Thoracic aorta (tissue), 2 donors: ENCODE measurements around the gene PCDHGA6. TPM values are rescaled to one million over a fixed set of nuclear protein-coding genes. Genes with fewer than 3 reads are reported as not detected.

ENCODE experiments used
- ATAC-seq: fragments of 150-250 bp; one replicate; pipeline ENCODE4 v1.8.0; 2017; ENCODE audit warnings: low read depth; ENCODE audit not compliant: insufficient number of reproducible peaks, low FRiP score
- DNase-seq: peaks from one replicate; pipeline ENCODE4 v3.0.0-alpha.2; 2020; ENCODE audit warnings: low spot score
- H3K27ac ChIP-seq, 2 donors: fragments of 200-600 bp; sonication (generic); 1 replicate in 1 of 2; 2 replicates in 1 of 2; pipeline ENCODE4 v1.5.1; 2016; ENCODE audit warnings: mild to moderate bottlenecking in 2 of 2, moderate library complexity in 2 of 2
- H3K27me3 ChIP-seq: fragments of 200-600 bp; sonication (generic); replicated peaks from 2 replicates; pipeline ENCODE4 v1.6.0; 2016; ENCODE audit warnings: mild to moderate bottlenecking; ENCODE audit not compliant: insufficient read depth
- H3K36me3 ChIP-seq: fragments of 200-600 bp; sonication (generic); one replicate; pipeline ENCODE4 v1.5.1; 2016
- H3K4me1 ChIP-seq, 2 donors: fragments of 200-600 bp; sonication (generic); 1 replicate in 1 of 2; 2 replicates in 1 of 2; pipeline versions ENCODE4 v1.5.1 to v1.6.0; 2016; ENCODE audit warnings: low read depth in 2 of 2, mild to moderate bottlenecking in 1 of 2; ENCODE audit not compliant: control insufficient read depth in 1 of 2
- H3K4me3 ChIP-seq: fragments of 200-600 bp; sonication (generic); 2 replicates; pipeline ENCODE4 v1.5.1; 2016; ENCODE audit warnings: mild to moderate bottlenecking
- H3K9me3 ChIP-seq: fragments of 200-600 bp; sonication (generic); 2 replicates; pipeline ENCODE4 v1.5.1; 2016
- total RNA-seq, 2 donors: library from RNA; depleted of rRNA; stranded (reverse); fragments of >200 nt; gene quantifications; one replicate each; pipeline versions ENCODE4 v1.1.0 to v1.2.3, GENCODE V29; 2016
- TF ChIP-seq, protein P1 (sequence below): fragments of 200-600 bp; sonication (generic); IDR thresholded peaks from one replicate; pipeline ENCODE4 v1.5.1; 2019; ENCODE audit warnings: antibody characterized with exemption

The PCDHGA6 gene
- total RNA-seq, 2 donors from 2014 or later, result 12.0 to 13.1 TPM

- H3K27me3 ChIP-seq, result no peaks in the 10 kb centered on the region
- no peaks in the 10 kb centered on the region for H3K4me1 ChIP-seq
- H3K36me3 ChIP-seq, result no peaks in the 10 kb centered on the region
- TF ChIP-seq, protein P1, sequence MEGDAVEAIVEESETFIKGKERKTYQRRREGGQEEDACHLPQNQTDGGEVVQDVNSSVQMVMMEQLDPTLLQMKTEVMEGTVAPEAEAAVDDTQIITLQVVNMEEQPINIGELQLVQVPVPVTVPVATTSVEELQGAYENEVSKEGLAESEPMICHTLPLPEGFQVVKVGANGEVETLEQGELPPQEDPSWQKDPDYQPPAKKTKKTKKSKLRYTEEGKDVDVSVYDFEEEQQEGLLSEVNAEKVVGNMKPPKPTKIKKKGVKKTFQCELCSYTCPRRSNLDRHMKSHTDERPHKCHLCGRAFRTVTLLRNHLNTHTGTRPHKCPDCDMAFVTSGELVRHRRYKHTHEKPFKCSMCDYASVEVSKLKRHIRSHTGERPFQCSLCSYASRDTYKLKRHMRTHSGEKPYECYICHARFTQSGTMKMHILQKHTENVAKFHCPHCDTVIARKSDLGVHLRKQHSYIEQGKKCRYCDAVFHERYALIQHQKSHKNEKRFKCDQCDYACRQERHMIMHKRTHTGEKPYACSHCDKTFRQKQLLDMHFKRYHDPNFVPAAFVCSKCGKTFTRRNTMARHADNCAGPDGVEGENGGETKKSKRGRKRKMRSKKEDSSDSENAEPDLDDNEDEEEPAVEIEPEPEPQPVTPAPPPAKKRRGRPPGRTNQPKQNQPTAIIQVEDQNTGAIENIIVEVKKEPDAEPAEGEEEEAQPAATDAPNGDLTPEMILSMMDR, result no peak
- DNase-seq (no peak), ATAC-seq (no peak)
- peak overlapping the region; percentile 59 for H3K4me3 ChIP-seq
- H3K27ac ChIP-seq, result no peak overlapping the region
- peaks cover 85% of the 10 kb centered on the region for H3K9me3 ChIP-seq
These were observed 18.1 kb upstream of the PCDHGA6 start for GRCh38 chr5:141355641-141356040.

DNA sequence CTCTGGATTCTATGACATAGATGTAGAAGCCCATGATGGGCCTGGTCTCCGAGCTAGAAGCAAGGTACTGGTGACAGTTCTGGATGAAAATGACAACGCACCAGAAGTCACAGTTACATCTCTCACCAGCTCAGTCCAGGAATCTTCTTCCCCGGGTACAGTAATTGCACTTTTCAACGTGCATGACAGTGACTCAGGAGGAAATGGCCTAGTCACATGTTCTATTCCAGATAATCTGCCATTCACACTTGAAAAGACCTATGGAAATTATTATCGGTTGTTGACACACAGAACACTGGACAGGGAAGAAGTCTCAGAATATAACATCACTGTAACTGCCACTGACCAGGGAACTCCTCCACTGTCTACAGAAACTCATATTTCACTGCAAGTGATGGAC is 17.6 kb upstream of the PCDHGA6 start:
- peaks cover 85% of the 10 kb centered on the region for H3K9me3 ChIP-seq
- no peaks in the 10 kb centered on the region for H3K4me1 ChIP-seq
- no peak overlapping the region for H3K27ac ChIP-seq
- no peaks in the 10 kb centered on the region for H3K36me3 ChIP-seq
- no peak overlapping the region for H3K4me3 ChIP-seq
- ATAC-seq, result no peak
- TF ChIP-seq, protein P1, result no peak
- H3K27me3 ChIP-seq, result no peaks in the 10 kb centered on the region
- no peak for DNase-seq

GRCh38 chr5:141356950-141357349 is 16.7 kb upstream of the PCDHGA6 start:
- Histone ChIP-seq H3K27me3 (no peaks in the 10 kb centered on the region), H3K4me1 (no peaks in the 10 kb centered on the region), H3K27ac (no peak overlapping the region), H3K36me3 (no peaks in the 10 kb centered on the region), H3K9me3 (peaks cover 84% of the 10 kb centered on the region), H3K4me3 (no peak overlapping the region)
- DNase-seq (no peak), ATAC-seq (no peak)
- TF ChIP-seq, protein P1, result no peak

DNA sequence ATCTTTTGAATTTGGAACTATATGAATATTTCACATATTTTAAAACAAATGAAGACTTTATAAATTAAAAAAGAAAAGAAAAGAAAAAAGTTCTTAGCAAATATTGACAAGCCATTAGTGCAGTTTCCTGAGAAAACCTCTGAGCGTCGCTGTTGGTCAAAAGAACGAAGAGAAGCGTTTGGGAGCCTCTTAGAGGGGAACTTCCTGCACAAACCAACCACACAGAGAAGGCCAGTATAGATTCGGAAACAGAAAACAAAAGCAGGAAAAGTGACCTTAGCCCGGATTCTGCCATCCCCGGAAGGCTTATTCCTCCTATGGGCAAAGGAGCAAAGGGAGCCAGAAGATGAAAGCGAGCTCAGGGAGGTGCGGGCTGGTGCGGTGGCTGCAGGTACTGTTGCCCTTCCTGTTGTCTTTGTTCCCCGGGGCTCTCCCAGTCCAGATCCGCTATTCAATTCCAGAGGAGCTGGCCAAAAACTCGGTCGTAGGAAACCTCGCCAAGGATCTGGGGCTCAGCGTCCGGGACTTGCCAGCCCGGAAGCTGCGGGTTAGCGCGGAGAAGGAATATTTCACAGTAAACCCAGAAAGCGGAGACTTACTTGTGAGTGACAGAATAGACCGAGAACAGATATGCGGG is 13.8 kb upstream of the PCDHGA6 start, which contains the start of gene PCDHGB2:
TSS of gene PCDHGB2 (plus strand) at position 205 of the 637 bp plus-strand sequence. CDS start at position 347, 142 bp downstream.
- TF ChIP-seq, protein P1, result no peak
- Histone ChIP-seq H3K36me3 (no peaks in the 10 kb centered on the region), H3K4me3 (peak within 1 kb of the TSS; percentile 60), H3K27me3 (no peaks in the 10 kb centered on the region), H3K4me1 (no peaks in the 10 kb centered on the region), H3K9me3 (peaks cover 89% of the 10 kb centered on the region), H3K27ac (no peak within 1 kb of the TSS)
- no peak for DNase-seq
- ATAC-seq, result no peak

GRCh38 chr5:141360685-141361084 is 13.0 kb upstream of the PCDHGA6 start:
- no peaks in the 10 kb centered on the region for H3K4me1 ChIP-seq
- peak overlapping the region; percentile 60 for H3K4me3 ChIP-seq
- DNase-seq (no peak), ATAC-seq (no peak)
- TF ChIP-seq, protein P1, result no peak
- no peak overlapping the region for H3K27ac ChIP-seq
- no peaks in the 10 kb centered on the region for H3K27me3 ChIP-seq
- peaks cover 89% of the 10 kb centered on the region for H3K9me3 ChIP-seq
- no peaks in the 10 kb centered on the region for H3K36me3 ChIP-seq
